Right atrium auricular region (tissue), 2 donors: ENCODE results near the gene KRTAP10-8. TPM values are rescaled to one million over a fixed set of nuclear protein-coding genes. Genes with fewer than 3 reads are reported as not detected.
"Not testable (repeated sequence)": the region's sequence is repeated elsewhere in the genome, so short reads cannot be mapped to it uniquely, and the experiment has no call there.

ENCODE experiments used
- DNase-seq: peaks from one replicate; pipeline ENCODE4 v3.0.0-alpha.2; 2019; ENCODE audit warnings: low spot score
- H3K27ac ChIP-seq, 2 donors: fragments of 200-600 bp; sonication (generic); 1 replicate in 1 of 2; 2 replicates in 1 of 2; pipeline ENCODE4 v1.5.1; 2016 to 2019
- H3K27me3 ChIP-seq, 2 donors: fragments of 200-600 bp; sonication (generic); one replicate each; pipeline versions ENCODE4 v1.5.1 to v1.6.0; 2017 to 2019
- H3K36me3 ChIP-seq: fragments of 200-600 bp; sonication (generic); one replicate; pipeline ENCODE4 v1.5.1; 2016
- H3K4me1 ChIP-seq, 2 donors: fragments of 200-600 bp; sonication (generic); one replicate each; pipeline versions ENCODE4 v1.5.1 to v1.6.0; 2017 to 2019
- H3K4me3 ChIP-seq, 2 donors: fragments of 200-600 bp; sonication (generic); 1 replicate in 1 of 2; 2 replicates in 1 of 2; pipeline ENCODE4 v1.5.1; 2017 to 2019; ENCODE audit warnings: mild to moderate bottlenecking in 1 of 2, moderate library complexity in 1 of 2
- H3K9me3 ChIP-seq, 2 donors: fragments of 200-600 bp; sonication (generic); one replicate each; pipeline ENCODE4 v1.5.1; 2019
- CTCF ChIP-seq, 2 donors: fragments of 200-600 bp; sonication (generic); IDR thresholded peaks; one replicate each; pipeline ENCODE4 v1.5.1; 2019; ENCODE audit warnings: antibody characterized with exemption in 2 of 2
- total RNA-seq, 2 donors: library from RNA; depleted of rRNA; stranded (reverse); fragments of >200 nt; gene quantifications; one replicate each; pipeline ENCODE4 v1.1.0, GENCODE V29; 2016

The KRTAP10-8 gene
- total RNA-seq, 2 donors from 2014 or later = not detected

- no peak for TF ChIP-seq CTCF (IDR thresholded peaks at IDR 0.05)
- no peak overlapping the region for H3K4me3 ChIP-seq
- no peaks in the 10 kb centered on the region for H3K27me3 ChIP-seq
- no peak for DNase-seq
- H3K36me3 ChIP-seq = no peaks in the 10 kb centered on the region
- no peak overlapping the region for H3K27ac ChIP-seq
- H3K4me1 ChIP-seq = no peaks in the 10 kb centered on the region
- H3K9me3 ChIP-seq = peaks cover 7 to 15% of the 10 kb centered on the region in 2 donors
These were observed 2.7 kb upstream of the KRTAP10-8 start for GRCh38 chr21:44609193-44609592.

- H3K27ac ChIP-seq, DNase-seq, H3K4me1 ChIP-seq, H3K4me3 ChIP-seq, H3K36me3 ChIP-seq, H3K27me3 ChIP-seq: not testable (repeated sequence)
- H3K9me3 ChIP-seq = peaks cover 7 to 15% of the 10 kb centered on the region in 2 donors
These were observed 1.6 kb upstream of the KRTAP10-8 start for GRCh38 chr21:44610157-44610843.

GRCh38 chr21:44611551-44611950 is 328 bp upstream of the KRTAP10-8 start:
- no peaks in the 10 kb centered on the region for H3K27me3 ChIP-seq
- no peak for DNase-seq
- TF ChIP-seq CTCF (IDR thresholded peaks at IDR 0.05) = no peak

GRCh38 chr21:44612669-44613229 is 870 bp downstream of the KRTAP10-8 start:
- no peak overlapping the region for H3K4me3 ChIP-seq
- TF ChIP-seq CTCF (IDR thresholded peaks at IDR 0.05) = no peak
- DNase-seq = no peak
- no peak overlapping the region for H3K27ac ChIP-seq
- no peaks in the 10 kb centered on the region for H3K4me1 ChIP-seq
- peaks cover 7 to 15% of the 10 kb centered on the region in 2 donors for H3K9me3 ChIP-seq
- H3K27me3 ChIP-seq = no peaks in the 10 kb centered on the region
- no peaks in the 10 kb centered on the region for H3K36me3 ChIP-seq

More at GRCh38 chr21:44611551-44611950, 328 bp upstream of the KRTAP10-8 start:
- no peak overlapping the region for H3K4me3 ChIP-seq
- no peaks in the 10 kb centered on the region for H3K36me3 ChIP-seq
- no peak overlapping the region for H3K27ac ChIP-seq
- H3K4me1 ChIP-seq = no peaks in the 10 kb centered on the region
- H3K9me3 ChIP-seq = peaks cover 7 to 15% of the 10 kb centered on the region in 2 donors

GRCh38 chr21:44613386-44614155 is 1.7 kb downstream of the KRTAP10-8 start:
- DNase-seq = peak; percentile 21
- Histone ChIP-seq H3K4me1 (no peaks in the 10 kb centered on the region), H3K27me3 (no peaks in the 10 kb centered on the region), H3K4me3 (no peak overlapping the region), H3K9me3 (peaks cover 7 to 15% of the 10 kb centered on the region in 2 donors), H3K36me3 (no peaks in the 10 kb centered on the region), H3K27ac (no peak overlapping the region)
- TF ChIP-seq CTCF (IDR thresholded peaks at IDR 0.05) = no peak

GRCh38 chr21:44614161-44614631 is 2.3 kb downstream of the KRTAP10-8 start:
- Histone ChIP-seq H3K27ac (no peak overlapping the region), H3K9me3 (peaks cover 7 to 10% of the 10 kb centered on the region in 2 donors), H3K4me3 (no peak overlapping the region), H3K36me3 (no peaks in the 10 kb centered on the region), H3K4me1 (no peaks in the 10 kb centered on the region), H3K27me3 (no peaks in the 10 kb centered on the region)
- TF ChIP-seq CTCF (IDR thresholded peaks at IDR 0.05) = no peak
- peak; percentile 26 for DNase-seq
